ENCODE data around the gene USP2.

GRCh38 chr11:119367661-119368120 lies 13.8 kb downstream of the USP2 start:
- TF ChIP-seq CTCF (IDR thresholded peaks at IDR 0.05; ENCODE audit: insufficient read depth, low read length, poor library complexity, severe bottlenecking) (no peak), EZH2phosphoT487 (conservative IDR thresholded peaks at IDR 0.05; ENCODE audit: low read length) (no peak)
